Activated CD8-positive, alpha-beta T cell treated with anti-CD3 and anti-CD28 coated beads for 36 hours (primary cell): ENCODE measurements around the gene PBX2. TPM values are rescaled to one million over a fixed set of nuclear protein-coding genes. Genes with fewer than 3 reads are reported as not detected.
"Not testable (repeated sequence)": the region's sequence is repeated elsewhere in the genome, so short reads cannot be mapped to it uniquely, and the experiment has no call there.

ENCODE experiments used
- ATAC-seq: fragments of 200-7000 bp; cut with Tn5 transposase; one replicate; pipeline ENCODE4 v1.10.0; 2021; ENCODE audit warnings: mild to moderate bottlenecking, moderate library complexity
- CTCF ChIA-PET: fragments of 350-600 bp; sonication (Branson Sonifier 250); formaldehyde crosslinking; loops from one replicate; lab custom pipeline; 2021; ENCODE audit warnings: antibody characterized with exemption; lab: Charles Lee
- POLR2A ChIA-PET: fragments of 350-600 bp; sonication (Branson Sonifier 250); formaldehyde crosslinking; loops from one replicate; lab custom pipeline; 2021; ENCODE audit warnings: antibody characterized with exemption; lab: Charles Lee
- DNase-seq: peaks from one replicate; pipeline ENCODE4 v3.0.0-alpha.2; 2020
- H3K27ac Mint-ChIP-seq: one replicate; pipeline ENCODE4 v1.8.0; 2021; ENCODE audit warnings: mild to moderate bottlenecking, mixed read lengths
- H3K27me3 Mint-ChIP-seq: one replicate; pipeline ENCODE4 v1.8.0; 2021; ENCODE audit warnings: mixed read lengths
- H3K36me3 Mint-ChIP-seq: one replicate; pipeline ENCODE4 v1.8.0; 2021; ENCODE audit warnings: low read depth, mixed read lengths
- H3K4me1 Mint-ChIP-seq: one replicate; pipeline ENCODE4 v1.8.0; 2021; ENCODE audit warnings: low read depth, mixed read lengths
- H3K4me3 Mint-ChIP-seq: one replicate; pipeline ENCODE4 v1.8.0; 2021; ENCODE audit warnings: mild to moderate bottlenecking, moderate library complexity, mixed read lengths
- H3K9me3 Mint-ChIP-seq: one replicate; pipeline ENCODE4 v1.8.0; 2021; ENCODE audit warnings: mixed read lengths
- intact Hi-C: fragments of 100-400 bp; cut with micrococcal nuclease; formaldehyde crosslinking; loops from one replicate; pipeline ENCODE4 v1.10.0; 2022
- microRNA-seq: library from miRNA; unstranded; fragments of <30 nt; microRNA quantifications from one replicate; pipeline ENCODE4 v1.2.0, GENCODE V29; 2022; ENCODE audit warnings: borderline microRNAs expressed, borderline replicate concordance
- total RNA-seq, 2 experiments: library from RNA; stranded (reverse); gene quantifications; one replicate each; pipeline ENCODE4 v1.2.3, GENCODE V29; 2021
- TF ChIP-seq, protein P1 (sequence below): fragments of 200-600 bp; IDR thresholded peaks from one replicate; pipeline ENCODE4 v1.8.0; 2022; ENCODE audit warnings: antibody characterized with exemption, mild to moderate bottlenecking

PBX2 gene
- total RNA-seq, 2 experiments from 2014 or later: 59.6 to 64.2 TPM

DNA sequence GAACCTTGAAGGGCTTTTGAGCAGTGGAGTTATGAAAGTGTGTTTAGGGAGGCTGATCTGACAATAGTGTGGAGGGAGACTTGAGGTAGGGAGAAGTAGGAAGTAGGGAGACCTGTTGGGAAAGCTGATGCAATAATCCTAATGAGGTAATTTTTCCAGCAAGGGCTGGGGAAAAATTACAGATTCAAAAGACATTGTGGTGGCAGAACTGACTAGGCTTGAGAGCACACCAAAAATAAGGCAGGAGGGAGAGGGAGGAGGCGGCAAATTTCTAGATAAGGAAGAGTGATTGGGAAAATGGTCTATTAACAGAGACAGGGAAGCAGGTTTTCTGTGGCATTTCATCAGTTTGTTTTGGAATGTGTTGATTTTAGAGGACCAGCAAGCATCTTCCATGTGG lies 43.7 kb downstream of the PBX2 start:
- DNase-seq (no peak), ATAC-seq (no peak)
- Mint-ChIP-seq H3K9me3 (no peaks in the 10 kb centered on the region), H3K36me3 (peaks cover 3% of the 10 kb centered on the region), H3K27ac (no peak overlapping the region), H3K4me1 (peaks cover 27% of the 10 kb centered on the region), H3K4me3 (no peak overlapping the region), H3K27me3 (peaks cover 23% of the 10 kb centered on the region)
- intact Hi-C loops: no loop called here
- TF ChIP-seq, protein P1, sequence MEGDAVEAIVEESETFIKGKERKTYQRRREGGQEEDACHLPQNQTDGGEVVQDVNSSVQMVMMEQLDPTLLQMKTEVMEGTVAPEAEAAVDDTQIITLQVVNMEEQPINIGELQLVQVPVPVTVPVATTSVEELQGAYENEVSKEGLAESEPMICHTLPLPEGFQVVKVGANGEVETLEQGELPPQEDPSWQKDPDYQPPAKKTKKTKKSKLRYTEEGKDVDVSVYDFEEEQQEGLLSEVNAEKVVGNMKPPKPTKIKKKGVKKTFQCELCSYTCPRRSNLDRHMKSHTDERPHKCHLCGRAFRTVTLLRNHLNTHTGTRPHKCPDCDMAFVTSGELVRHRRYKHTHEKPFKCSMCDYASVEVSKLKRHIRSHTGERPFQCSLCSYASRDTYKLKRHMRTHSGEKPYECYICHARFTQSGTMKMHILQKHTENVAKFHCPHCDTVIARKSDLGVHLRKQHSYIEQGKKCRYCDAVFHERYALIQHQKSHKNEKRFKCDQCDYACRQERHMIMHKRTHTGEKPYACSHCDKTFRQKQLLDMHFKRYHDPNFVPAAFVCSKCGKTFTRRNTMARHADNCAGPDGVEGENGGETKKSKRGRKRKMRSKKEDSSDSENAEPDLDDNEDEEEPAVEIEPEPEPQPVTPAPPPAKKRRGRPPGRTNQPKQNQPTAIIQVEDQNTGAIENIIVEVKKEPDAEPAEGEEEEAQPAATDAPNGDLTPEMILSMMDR: no peak
- ChIA-PET CTCF (interaction anchor here (3.7 kb wide), 1 partner anchor 28 kb away, joined by 21 read pairs; no protein-coding TSS in a partner anchor), POLR2A (interaction anchor here (1.0 kb wide), 1 partner anchor 21 kb away, joined by 4 read pairs; no protein-coding TSS in a partner anchor)

DNA sequence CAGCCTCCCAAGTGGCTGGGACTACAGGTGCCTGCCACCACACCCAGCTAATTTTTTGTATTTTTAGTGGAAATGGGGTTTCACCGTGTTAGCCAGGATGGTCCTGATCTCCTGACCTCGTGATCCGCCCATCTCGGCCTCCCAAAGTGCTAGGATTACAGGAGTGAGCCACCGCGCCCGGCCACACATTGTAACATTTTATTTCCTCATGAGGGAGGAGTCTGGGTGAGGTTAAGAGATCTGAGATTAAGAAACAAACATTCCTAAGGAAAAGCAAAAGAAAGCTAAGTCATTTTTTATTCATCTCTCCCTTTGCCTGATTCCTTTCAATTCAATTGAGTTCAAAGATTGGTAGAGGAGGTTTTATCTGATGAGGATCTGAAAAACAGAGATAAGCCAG lies 45.8 kb downstream of the PBX2 start:
- H3K27ac Mint-ChIP-seq, ATAC-seq, DNase-seq, POLR2A ChIA-PET, intact Hi-C loops, H3K9me3 Mint-ChIP-seq, H3K4me3 Mint-ChIP-seq, H3K36me3 Mint-ChIP-seq: not testable (repeated sequence)
- CTCF ChIA-PET: interaction anchor here (1.4 kb wide), 1 partner anchor 26 kb away, joined by 5 read pairs; no protein-coding TSS in a partner anchor
- H3K4me1 Mint-ChIP-seq: peaks cover 14% of the 10 kb centered on the region
- peaks cover 14% of the 10 kb centered on the region for H3K27me3 Mint-ChIP-seq

DNA sequence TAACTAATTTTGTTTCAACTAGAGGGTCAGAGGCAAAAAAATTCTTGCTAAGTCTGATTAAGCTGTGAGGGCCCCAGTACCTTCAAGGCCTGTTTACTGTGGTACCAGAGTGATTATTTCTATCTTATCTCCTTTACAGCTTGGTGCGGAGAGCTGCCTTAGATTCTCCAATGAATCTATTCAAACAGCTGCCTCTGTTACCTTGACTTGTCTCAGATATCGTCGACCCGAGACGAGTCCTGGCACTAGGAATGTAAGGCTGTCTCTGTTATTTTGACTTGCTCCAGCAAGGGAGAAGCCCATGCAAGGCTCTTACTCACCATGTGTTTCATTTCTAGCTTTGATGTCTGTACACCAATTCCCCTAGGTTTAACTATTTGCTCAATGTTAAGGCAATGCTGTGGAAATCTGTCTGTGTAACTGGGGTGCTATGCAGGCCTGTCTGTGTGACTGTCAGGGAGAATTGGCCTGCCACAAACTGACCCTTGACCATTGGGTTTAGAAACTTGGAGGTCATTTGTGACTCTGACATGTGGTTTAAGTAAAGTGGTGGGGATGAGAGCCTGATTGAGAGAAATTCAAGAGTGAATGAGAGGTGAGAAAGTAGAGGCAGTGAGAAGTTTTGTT lies 49.5 kb downstream of the PBX2 start:
- Mint-ChIP-seq H3K4me3 (no peak overlapping the region), H3K27me3 (no peaks in the 10 kb centered on the region), H3K36me3 (no peaks in the 10 kb centered on the region), H3K4me1 (no peaks in the 10 kb centered on the region), H3K9me3 (no peaks in the 10 kb centered on the region), H3K27ac (no peak overlapping the region)
- ChIA-PET CTCF (interaction anchor here (1.1 kb wide), 1 partner anchor 18 kb away, joined by 3 read pairs; no protein-coding TSS in a partner anchor), POLR2A (no interaction called here)
- ATAC-seq: no peak
- no peak for DNase-seq
- intact Hi-C loops: no loop called here
- TF ChIP-seq, protein P1: no peak

DNA sequence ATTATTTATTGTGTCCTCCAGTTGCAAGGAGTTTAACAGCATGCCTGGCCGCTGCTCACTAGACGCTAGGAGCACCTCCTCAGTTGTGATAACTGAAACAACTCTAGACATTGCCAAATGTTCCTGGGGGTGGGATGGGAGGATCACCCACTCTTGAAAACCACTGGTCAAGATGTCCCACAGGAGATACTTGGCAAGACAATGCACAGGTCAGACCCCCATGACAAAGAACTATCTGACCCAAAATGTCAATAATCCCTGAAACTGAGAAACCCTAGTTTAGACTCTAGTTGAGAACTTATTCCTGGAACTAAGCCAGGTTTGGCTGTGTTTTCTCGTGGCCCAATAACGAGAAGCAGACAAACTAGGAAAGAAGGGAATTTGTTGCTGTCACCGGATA lies 50.4 kb downstream of the PBX2 start:
- Mint-ChIP-seq H3K4me1 (no peaks in the 10 kb centered on the region), H3K36me3 (no peaks in the 10 kb centered on the region), H3K27me3 (no peaks in the 10 kb centered on the region), H3K9me3 (no peaks in the 10 kb centered on the region), H3K4me3 (no peak overlapping the region), H3K27ac (no peak overlapping the region)
- POLR2A ChIA-PET: no interaction called here
- ATAC-seq (no peak), DNase-seq (no peak)
- TF ChIP-seq, protein P1: no peak
- CTCF ChIA-PET: no interaction called here
- intact Hi-C loops: no loop called here

DNA sequence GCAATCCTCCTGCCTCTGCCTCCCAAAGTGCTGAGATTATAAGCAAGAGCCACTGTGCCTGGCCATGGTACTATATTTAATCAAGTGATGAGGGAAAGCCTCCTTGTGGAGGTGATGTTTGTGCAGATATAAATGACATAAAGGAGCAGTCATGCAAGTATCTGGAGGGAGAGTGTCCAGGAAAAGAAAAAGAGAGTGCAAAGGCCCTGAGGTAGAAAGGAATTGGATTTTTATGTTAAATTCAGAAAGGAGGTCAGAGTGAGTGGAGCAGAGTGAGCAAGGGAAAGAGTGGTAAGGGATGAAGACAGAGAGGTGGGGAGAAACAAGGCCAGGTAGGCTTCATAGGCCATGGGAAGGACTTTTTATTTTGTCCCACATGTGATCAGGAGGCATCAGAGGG lies 52.5 kb downstream of the PBX2 start:
- intact Hi-C loops: no loop called here
- no peak overlapping the region for H3K4me3 Mint-ChIP-seq
- DNase-seq (no peak), ATAC-seq (no peak)
- no peaks in the 10 kb centered on the region for H3K9me3 Mint-ChIP-seq
- H3K4me1 Mint-ChIP-seq: no peaks in the 10 kb centered on the region
- no peaks in the 10 kb centered on the region for H3K27me3 Mint-ChIP-seq
- ChIA-PET POLR2A (no interaction called here), CTCF (interaction anchor here (1.0 kb wide), 1 partner anchor 11 kb away, joined by 3 read pairs; no protein-coding TSS in a partner anchor)
- H3K36me3 Mint-ChIP-seq: no peaks in the 10 kb centered on the region
- TF ChIP-seq, protein P1: no peak
- H3K27ac Mint-ChIP-seq: no peak overlapping the region

Small RNA genes within 50 kb of the gene (microRNA-seq; reads per million reads assigned to microRNA genes)
- gene MIR6721: 2.1 reads per million
- not detected for gene MIR6833

Other genes starting within 250 kb of the PBX2 start
- gene CFB, start 244.1 kb downstream of the PBX2 start, total RNA-seq: under 1 TPM; 0.43 to 0.45 TPM
- 10 to 100 TPM; 60.5 to 61.0 TPM for gene NELFE, start 231.2 kb downstream of the PBX2 start, total RNA-seq
- 10 to 100 TPM; 76.5 to 77.3 TPM for gene SKIC2, start 231.0 kb downstream of the PBX2 start, total RNA-seq
- 10 to 100 TPM; 13.0 to 13.1 TPM for gene DXO, start 218.1 kb downstream of the PBX2 start, total RNA-seq
- gene C4A, start 208.1 kb downstream of the PBX2 start, total RNA-seq: 1 to 10 TPM; 2.8 to 3.2 TPM
- gene C4B, start 175.4 kb downstream of the PBX2 start, total RNA-seq: 1 to 10 TPM; 2.7 to 3.3 TPM
- under 1 TPM; 0.16 to 0.27 TPM for gene CYP21A2, start 151.8 kb downstream of the PBX2 start, total RNA-seq
- gene TNXB, start 80.9 kb downstream of the PBX2 start, total RNA-seq: 1 to 10 TPM; 1.8 to 3.7 TPM
- 10 to 100 TPM; 54.1 to 55.2 TPM for gene ATF6B, start 62.0 kb downstream of the PBX2 start, total RNA-seq
- 1 to 10 TPM; 5.3 to 5.8 TPM for gene FKBPL, start 59.9 kb downstream of the PBX2 start, total RNA-seq
- gene PRRT1, start 38.3 kb downstream of the PBX2 start, total RNA-seq: 1 to 10 TPM; 1.1 to 1.6 TPM
- 10 to 100 TPM; 14.4 to 21.7 TPM for gene PPT2, start 36.1 kb downstream of the PBX2 start, total RNA-seq
- 10 to 100 TPM; 13.3 to 14.0 TPM for gene EGFL8, start 25.6 kb downstream of the PBX2 start, total RNA-seq
- 10 to 100 TPM; 24.6 to 28.7 TPM for gene AGPAT1, start 14.1 kb downstream of the PBX2 start, total RNA-seq
- 10 to 100 TPM; 55.4 to 57.9 TPM for gene RNF5, start 11.8 kb downstream of the PBX2 start, total RNA-seq
- gene AGER, start 5.9 kb downstream of the PBX2 start, total RNA-seq: 10 to 100 TPM; 15.5 to 16.4 TPM
- gene GPSM3, start 2.4 kb upstream of the PBX2 start, total RNA-seq: 10 to 100 TPM; 67.8 to 68.7 TPM
- gene NOTCH4, start 33.9 kb upstream of the PBX2 start, total RNA-seq: 1 to 10 TPM; 1.2 to 1.3 TPM
- not detected for gene TSBP1, start 181.7 kb upstream of the PBX2 start, total RNA-seq
- gene BTNL2, start 217.0 kb upstream of the PBX2 start, total RNA-seq: not detected
- 1 to 10 TPM; 8.6 to 9.2 TPM for gene HLA-DRA, start 249.7 kb upstream of the PBX2 start, total RNA-seq